C4-2B (cell line): ENCODE measurements around the gene YPEL1.
"Not testable (repeated sequence)": the region's sequence is repeated elsewhere in the genome, so short reads cannot be mapped to it uniquely, and the experiment has no call there.

Experiments
- H3K27ac ChIP-seq: fragments of 450-650 bp; 2 replicates; pipeline ENCODE4 v1.5.1; 2017
- ZFX ChIP-seq: fragments of 450-650 bp; IDR thresholded peaks from 2 replicates; pipeline ENCODE4 v1.6.1; 2017
- TF ChIP-seq, protein P1 (sequence below): fragments of 450-650 bp; conservative IDR thresholded peaks from 2 replicates; pipeline ENCODE4 v1.5.1; 2017; ENCODE audit warnings: mild to moderate bottlenecking

The YPEL1 gene

DNA sequence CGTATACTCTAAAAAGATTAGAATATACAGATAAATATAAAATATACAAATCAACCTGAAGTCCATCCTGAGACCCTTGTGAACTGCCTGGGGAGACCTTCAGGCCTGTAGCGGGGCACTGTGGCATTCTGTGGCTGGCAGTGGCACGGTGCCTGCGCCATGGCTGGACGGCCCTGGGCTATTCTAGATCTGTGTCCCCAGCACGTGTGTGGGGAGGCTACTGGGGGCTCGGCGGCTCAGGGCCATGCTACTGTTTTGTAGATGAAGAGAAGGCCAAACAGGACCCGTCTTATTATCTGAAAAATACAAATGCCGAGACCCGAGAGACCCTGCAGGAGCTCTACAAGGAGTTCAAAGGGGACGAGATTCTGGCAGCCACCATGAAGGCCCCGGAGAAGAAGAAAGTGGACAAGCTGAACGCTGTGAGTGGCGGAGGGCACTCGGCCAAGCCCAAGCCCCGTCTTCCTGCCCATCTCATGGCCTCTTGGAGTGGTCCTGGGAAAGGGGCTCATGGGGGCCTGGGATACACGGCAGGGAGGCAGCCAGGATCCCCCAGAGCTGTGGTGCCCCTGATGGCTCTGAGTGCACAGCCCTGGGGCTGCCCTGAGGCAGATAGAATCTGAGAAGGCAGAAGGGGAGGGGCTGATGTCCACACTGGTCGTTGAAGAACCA is 51.0 kb downstream of the YPEL1 start:
- H3K27ac ChIP-seq: no peak overlapping the region
- TF ChIP-seq, protein P1, sequence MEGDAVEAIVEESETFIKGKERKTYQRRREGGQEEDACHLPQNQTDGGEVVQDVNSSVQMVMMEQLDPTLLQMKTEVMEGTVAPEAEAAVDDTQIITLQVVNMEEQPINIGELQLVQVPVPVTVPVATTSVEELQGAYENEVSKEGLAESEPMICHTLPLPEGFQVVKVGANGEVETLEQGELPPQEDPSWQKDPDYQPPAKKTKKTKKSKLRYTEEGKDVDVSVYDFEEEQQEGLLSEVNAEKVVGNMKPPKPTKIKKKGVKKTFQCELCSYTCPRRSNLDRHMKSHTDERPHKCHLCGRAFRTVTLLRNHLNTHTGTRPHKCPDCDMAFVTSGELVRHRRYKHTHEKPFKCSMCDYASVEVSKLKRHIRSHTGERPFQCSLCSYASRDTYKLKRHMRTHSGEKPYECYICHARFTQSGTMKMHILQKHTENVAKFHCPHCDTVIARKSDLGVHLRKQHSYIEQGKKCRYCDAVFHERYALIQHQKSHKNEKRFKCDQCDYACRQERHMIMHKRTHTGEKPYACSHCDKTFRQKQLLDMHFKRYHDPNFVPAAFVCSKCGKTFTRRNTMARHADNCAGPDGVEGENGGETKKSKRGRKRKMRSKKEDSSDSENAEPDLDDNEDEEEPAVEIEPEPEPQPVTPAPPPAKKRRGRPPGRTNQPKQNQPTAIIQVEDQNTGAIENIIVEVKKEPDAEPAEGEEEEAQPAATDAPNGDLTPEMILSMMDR: no peak
- TF ChIP-seq ZFX: no peak

DNA sequence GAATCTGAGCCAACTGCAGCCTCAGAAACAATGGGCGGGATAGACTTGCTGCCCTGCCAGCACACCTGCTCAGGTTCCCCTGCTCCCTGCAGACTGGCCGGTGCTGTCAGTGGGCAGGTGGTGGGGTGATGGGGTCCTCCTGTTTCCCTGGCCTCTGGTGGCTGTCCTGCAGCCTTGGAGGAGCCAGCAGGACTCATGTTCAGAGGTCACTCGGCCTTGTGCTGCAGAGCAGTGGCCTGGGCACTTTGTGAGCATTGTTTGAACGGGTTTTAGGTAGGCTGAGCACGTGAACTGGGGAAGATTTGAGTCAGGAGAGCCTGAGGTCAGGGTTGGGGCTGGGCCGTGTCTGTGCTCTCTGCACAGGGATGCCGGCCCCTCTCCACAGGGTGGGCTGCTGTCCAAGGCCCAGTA is 52.2 kb downstream of the YPEL1 start:
- H3K27ac ChIP-seq: no peak overlapping the region; the same call in 1 of the 2 replicates
- no peak for TF ChIP-seq ZFX

DNA sequence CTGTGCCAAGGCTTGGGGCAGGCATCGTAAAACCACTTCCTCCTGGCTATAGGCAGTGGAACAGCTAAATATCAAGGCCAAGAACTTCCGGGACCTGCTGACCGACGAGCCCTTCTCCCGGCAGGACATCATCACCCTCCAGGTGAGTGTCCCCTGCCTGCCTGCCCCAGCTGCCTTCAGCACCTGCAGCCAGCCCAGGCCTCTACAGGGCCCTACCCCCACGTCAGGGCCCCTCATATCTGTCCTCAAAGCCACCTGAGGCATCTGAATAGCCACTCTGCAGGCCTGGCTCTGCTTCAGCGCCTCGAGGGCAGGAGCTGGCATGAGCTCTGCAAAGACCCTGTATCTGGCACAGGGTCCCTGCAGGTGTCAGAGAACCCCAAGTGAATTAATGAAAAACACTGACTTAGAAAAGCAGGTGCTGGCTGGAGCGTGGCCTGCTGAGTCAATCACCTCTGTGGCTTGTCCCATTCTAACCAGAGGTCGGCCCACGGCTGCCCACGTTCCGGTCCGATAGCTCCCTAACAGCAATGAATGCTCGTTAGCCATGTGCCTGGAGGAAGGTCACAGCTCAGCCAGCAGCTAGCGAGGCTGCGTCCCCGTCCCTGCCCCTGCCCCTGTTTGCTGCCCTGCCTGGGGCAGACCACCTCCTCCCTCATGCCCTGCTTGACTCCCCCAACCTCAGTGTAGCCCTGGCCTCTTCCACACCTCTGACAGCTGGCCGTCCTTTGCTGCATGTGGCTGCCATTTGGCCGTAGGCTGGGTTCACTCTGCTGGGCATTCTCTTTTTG is 53.0 kb downstream of the YPEL1 start:
- peak overlapping the region; percentile 65 for H3K27ac ChIP-seq

DNA sequence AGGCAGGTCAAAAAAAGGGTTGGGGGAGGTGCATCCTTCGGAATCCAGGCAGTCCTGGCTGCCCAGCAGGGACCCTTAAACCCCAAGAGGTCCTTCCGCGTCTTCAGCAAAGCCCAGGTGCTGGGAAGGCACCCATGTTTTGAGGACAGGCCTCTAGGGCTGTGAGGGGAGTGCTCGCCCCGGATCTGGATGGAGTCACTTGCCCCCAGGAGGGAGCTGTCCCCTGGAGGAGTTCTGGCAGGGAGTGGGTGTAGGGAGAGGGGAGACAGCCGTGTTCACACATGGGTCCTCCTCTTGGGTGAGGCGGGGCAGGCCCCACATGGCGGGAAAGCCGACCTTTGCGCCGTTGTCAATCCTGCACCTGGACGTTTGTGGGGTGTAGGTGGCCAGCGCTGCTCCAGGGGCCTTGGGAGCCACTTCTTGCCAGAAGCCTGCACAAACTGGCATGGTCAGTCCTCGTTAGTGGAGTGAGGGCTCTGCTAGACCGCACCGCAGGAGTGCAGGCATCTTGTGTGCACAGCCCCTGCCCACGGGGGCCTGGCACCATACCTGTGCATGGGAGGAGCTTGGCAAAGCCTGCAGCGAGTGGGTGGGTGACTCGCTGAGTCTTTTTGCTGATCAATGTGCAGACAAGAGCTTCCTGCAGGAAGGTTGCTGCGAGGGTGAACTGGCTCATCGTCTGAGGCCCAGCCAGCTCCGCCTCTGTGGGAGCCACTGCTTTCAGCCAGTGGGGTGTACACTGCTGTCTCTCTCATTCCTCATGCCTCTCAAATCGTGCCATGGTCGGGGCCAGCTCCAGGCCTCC is 53.8 kb downstream of the YPEL1 start:
- H3K27ac ChIP-seq: peak overlapping the region; percentile 65
- TF ChIP-seq, protein P1: no peak
- no peak for TF ChIP-seq ZFX

More for the DNA sequence above, 53.0 kb downstream of the YPEL1 start:
- TF ChIP-seq ZFX: no peak
- TF ChIP-seq, protein P1: no peak

DNA sequence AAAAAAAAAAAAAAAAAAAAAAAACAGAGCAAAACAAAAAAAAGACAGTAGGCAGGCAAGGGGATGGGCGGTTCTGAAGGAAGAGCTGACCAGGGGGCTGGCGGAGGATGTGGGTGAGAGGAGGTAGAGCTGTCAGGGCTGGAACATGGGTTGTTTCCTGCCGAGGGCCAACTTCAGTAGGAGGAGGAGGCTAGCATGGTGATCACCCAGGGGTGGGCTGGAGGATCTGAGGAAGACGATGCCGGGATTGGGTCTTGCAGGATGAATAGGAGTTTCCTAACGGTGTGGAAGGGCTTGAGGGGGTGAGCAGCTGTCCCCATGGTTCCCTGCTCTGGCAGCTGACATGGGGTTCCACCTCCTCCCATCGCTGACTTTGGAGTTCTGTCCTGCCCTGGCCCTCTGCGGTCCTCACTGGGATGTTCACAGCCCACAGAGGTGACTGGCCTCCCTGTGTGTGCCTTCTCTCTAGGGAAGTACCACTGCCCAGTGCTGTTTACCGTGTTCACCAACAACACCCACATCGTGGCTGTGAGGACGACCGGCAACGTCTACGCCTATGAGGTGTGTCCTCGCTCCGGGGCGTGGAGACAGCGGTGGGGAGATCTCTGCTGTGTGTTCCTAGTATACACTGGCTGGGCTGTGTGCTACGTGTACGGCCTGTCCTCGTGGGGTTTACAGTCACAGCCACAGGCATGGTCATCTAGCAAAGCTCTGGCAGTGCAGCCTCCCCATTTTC is 54.6 kb downstream of the YPEL1 start:
- peak overlapping the region; percentile 65; the same call in 1 of the 2 replicates for H3K27ac ChIP-seq
- TF ChIP-seq, protein P1: no peak
- TF ChIP-seq ZFX: no peak

DNA sequence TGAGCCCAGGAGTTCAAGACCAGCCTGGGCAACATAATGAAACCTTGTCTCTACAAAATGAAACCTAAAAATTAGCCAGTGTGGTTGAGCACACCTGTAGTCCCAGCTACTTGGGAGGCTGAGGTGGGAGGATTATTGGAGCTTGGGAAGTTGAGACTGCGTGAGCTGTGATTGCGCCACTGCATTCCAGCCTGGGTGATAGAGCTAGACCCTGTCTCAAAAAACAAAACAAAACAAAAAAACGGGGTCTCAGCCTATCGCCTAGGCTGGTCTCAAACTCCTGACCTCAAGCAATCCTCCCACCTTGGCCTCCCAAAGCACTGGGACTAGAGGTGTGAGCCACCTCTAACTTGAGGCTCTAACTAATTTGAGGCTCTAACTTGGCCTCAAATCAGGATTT is 56.2 kb downstream of the YPEL1 start:
- TF ChIP-seq ZFX: no peak
- TF ChIP-seq, protein P1: no peak
- H3K27ac ChIP-seq: no peak overlapping the region

DNA sequence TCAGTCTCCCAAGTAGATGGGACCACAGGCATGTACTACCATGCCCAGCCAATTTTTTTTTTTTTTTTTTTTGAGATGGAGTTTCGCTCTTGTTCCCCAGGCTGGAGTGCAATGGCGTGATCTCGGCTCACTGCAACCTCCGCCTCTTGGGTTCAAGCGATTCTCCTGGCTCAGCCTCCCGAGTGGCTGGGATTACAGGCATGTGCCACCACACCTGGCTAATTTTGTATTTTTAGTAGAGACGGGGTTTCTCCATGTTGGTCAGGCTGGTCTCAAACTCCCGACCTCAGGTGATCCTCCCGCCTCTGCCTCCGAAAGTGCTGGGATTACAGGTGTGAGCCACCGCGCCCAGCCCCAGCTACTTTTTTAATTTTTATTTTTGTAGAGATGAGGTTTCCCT is 56.8 kb downstream of the YPEL1 start:
- H3K27ac ChIP-seq: not testable (repeated sequence)
